GM18867 (cell line): ENCODE results near the gene MRPL10.

Experiments
- ATAC-seq: cut with Tn5 transposase; IDR thresholded peaks from one replicate; pipeline ENCODE4 v1.9.1; 2021; ENCODE audit warnings: mild to moderate bottlenecking, moderate library complexity; ENCODE audit not compliant: unreplicated experiment

Gene MRPL10

DNA sequence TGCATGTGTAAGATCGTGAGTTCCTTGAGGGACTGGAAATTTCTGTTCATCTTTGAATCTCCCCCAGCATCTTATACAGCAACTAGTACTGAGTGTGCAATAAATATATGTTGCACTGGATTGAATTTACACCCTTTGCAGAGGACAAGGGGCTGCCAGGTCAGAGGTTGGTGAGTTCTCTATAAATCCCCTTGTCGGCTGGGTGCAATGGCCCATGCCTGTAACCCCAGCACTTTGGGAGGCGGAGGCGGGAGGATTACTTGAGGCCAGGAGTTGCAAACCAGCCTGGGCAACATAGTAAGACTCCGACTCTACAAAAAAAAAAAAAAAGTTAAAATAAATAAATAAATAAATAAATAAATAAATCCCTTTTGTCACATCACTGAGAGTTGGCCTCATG lies 29.0 kb upstream of the MRPL10 start:
- no peak for ATAC-seq

DNA sequence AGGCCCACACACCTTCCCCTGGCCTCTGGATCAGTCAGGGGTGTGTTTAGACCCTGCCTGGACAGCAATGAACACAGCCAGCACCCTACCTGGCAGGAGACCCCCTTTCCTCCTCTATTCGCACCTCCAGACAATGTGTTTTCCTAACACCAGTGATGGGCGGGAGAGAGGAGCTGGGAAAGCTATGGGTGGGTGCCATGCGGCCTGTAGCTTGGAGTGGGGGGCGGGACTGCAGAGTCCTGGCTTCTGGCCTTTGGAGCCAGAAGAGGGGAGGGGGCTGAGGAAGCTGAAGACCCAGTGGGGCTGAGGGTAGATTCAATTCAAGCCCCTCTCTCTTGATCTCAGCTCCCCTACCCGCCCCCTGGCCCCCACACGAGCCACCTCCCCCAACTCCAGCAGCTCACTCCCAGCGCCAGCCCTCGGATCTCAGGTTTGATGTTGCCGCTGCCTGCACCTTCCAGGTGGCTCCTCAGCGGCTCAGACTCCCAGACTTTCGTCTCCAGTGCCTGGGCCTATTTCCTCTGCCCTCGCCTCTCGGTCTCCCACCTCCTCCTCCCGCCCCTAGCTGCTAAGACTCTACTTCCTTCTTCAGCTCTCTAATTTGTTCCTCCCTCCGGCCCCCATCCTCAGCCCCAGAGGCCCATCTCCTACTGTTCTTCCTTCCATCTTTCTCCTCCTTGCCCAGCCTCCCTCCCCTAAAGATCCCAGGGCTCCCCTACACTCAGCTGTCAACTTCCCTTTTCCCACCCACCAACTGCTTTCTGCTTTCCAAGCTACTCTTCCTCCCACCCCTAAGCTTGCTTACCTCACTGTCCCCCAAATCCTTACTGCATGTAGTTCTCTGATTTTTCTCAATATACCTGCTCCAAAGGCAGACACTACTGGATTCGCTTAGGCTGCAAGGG lies 26.5 kb upstream of the MRPL10 start:
- no peak for ATAC-seq

DNA sequence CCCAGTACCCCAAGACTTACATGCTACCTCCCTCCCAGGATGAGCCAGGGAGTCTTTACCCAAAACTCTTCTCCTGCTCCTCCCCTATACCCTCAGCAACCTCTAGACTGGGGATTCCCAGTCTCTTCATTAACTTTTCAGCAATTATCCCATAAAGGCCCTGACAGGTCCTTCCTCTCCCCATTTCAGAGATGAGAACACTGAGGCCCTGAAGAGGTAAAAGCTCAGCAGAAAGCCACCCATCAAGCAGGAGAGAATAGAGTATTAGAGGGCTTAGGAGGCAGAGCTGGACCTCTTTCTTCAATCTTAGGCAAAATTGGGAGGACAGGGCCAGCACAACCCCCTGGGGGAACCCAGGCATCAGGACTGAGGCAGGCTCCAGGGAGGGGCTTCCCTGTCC lies 25.5 kb upstream of the MRPL10 start:
- ATAC-seq, result no peak

- ATAC-seq, result no peak
Measured at GRCh38 chr17:47855737-47856136, 24.4 kb upstream of the MRPL10 start.

DNA sequence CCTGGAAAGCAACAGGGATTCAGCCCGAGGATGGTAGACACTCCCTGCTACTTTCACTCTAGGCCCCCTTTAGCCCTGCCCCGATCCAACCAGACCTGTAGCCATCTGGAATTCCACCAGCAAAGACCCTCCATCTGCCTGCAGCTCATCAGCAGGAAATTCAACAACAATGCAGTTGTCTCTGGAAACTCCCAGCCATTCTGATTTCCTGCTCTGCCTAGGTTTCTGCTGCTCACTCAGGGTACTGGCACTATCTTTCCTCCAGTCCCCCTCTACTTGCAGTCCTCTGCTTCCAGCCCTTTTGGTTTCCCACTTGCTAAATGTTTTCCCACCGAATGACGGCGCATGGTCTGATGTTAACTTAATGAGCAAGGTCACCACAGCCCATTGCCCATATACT lies 22.3 kb upstream of the MRPL10 start:
- no peak for ATAC-seq

GRCh38 chr17:47852113-47852949 lies 21.0 kb upstream of the MRPL10 start:
- ATAC-seq, result no peak

DNA sequence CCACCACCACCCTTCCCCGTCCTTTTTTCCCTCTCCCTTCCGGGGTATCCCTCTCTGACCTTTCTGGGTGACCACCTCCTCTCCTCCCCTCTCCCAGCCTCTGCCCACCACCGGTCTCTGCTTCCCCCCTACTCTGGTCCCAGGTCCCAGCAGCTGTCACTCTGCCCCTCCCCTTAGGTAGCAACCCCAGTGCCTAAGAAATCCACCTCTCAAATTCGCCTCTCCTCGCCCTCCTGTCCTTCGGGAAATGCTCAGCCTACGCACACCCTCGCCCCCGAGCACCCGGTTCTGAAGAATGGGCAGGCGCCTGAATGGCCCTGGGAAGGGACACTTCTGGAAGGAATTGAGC lies 20.4 kb upstream of the MRPL10 start:
- no peak for ATAC-seq

GRCh38 chr17:47850692-47851573 lies 19.6 kb upstream of the MRPL10 start, which contains the start of gene SP6:
TSS of gene SP6 (minus strand) at chr17:47851163. CDS start at chr17:47848429, 2,734 bp downstream.
- ATAC-seq, result no peak

DNA sequence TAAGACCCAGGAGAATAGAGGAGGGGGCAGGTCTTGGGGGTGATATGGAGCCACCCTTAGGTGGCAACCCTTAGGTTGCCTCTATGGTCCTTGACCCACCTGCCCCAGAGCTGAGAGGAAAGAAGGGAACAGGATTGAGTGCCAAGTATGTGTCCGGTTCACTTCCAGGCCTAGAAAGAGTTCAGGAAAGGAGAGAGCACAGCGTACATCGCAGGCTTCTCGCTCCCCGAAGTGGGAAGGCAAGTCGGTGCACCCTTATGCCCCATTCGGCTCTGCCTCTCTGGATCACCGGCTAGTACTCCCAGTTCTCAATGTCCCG lies 19.0 kb upstream of the MRPL10 start:
- ATAC-seq, result no peak

- no peak for ATAC-seq
Measured at GRCh38 chr17:47848198-47848513, 16.8 kb upstream of the MRPL10 start.

DNA sequence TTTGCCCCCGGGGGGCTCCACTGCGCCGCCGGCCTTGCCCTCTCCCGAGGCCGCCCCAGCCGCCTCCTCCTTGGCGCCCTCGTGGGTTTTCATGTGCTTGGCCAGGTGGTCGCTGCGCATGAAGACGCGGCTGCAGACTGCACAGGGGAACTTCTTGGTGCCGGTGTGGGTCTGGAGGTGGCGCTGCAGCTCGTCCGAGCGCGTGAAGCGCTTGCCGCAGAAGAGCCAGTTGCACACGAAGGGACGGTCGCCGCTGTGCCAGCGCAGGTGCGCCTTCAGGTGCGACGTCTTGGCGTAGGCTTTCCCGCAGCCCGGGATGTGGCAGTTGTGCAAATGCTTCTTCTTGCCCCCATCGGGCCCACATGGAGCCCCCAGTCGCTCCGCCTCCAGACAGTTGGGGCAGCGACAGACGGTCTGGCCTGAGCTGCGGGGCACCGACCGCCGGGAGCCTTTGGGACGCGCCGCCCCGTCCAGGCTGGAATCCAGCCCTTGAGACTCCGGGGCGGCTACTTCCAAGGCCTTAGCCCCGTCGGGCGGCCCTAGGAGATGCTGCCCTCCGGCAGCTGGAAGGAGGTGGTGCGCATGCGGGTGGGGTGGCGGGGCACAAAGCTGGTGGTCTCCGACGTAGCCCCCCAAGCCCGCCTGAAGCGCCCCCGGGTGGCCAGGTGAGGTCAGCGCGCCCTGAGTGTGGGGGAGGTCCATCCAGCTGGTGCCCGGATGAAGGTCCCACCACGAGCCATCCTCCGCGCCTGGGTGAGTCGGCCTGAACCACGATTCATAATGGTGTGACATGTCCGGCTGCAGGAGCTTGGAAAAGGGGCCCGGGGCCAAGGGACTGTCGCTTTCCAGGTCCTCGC lies 16.2 kb upstream of the MRPL10 start:
- ATAC-seq, result no peak

- ATAC-seq, result no peak
Measured at GRCh38 chr17:47846716-47847340, 15.5 kb upstream of the MRPL10 start.

DNA sequence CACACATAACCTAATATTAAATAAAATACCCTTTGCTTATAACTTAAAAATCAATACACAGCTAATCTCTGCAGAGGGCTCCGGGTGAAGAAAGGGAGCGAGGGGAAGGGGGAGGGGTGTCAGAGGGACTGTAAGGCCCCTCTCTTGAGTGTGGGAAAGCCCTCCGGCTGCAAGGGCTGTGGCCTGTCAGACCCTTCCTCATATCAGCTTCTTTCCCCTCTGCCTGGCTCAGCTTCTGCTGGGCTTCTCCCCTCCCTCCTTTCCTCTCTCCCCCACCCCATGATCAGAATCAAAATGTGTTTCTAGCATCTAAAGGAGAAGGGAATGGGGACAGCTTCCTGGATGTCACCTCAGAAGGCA lies 14.4 kb upstream of the MRPL10 start:
- ATAC-seq, result no peak

DNA sequence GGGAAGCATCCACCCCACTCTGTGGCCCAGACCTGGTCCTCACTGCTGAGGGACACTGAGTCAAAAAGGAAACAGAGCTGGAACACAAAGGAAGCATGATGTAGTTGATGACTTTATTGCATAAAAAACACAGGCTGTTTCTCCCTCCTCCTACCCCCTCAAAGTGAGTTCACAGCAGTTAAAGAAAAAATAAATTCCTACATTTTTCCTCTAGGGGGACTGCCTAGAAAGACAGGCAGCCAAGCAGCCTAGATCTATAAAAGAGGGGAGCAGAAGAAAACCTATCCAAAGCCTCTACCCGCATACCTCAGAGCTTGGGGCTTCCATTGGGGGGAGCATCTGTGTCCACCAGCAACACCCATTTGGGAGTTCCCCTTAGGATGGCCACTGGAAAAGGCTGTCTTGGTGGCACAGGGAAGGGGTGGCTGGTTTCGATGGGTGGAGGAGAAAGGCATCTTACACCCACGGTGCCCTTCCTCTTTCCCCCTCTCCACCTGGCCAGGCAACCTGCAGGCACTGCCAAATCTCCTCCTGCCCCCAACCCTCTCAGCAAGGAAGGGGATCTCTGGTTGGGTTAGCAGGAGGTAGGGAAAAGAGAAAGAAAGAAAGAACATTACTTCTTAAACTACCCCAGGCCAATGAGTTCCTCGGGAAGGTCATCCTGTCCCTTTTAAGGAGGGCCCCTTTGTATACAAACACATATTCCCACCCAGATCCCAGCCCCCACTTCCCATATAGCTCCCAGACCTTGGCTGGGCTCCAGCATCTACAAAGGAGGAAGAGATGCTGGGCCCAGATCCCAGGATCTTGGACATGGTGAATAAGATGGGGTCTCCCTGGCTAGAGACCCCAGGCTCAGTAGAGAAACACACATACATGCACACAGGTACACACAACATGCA lies 13.7 kb upstream of the MRPL10 start:
- ATAC-seq, result no peak

- ATAC-seq, result no peak
Measured at GRCh38 chr17:47844227-47844626, 12.9 kb upstream of the MRPL10 start.

DNA sequence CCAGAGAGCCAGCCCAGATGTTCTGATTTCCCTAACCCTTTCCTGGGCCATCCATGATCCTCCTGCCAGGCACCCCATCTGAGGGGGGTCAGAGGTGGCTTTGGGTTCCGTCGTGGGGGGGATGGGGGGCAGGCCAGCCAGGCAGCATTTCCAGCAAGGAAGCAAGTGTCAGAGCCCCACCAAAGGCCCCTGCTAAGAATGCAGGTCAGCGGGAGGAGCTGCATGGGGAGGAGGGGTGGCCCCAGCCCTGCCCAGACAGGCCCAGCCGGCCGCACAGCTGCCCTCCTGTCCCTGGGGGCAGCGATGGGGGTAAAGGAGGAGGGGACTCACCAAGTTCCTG lies 12.0 kb upstream of the MRPL10 start:
- no peak for ATAC-seq

- no peak for ATAC-seq
Measured at GRCh38 chr17:47841488-47842291, 10.3 kb upstream of the MRPL10 start.

DNA sequence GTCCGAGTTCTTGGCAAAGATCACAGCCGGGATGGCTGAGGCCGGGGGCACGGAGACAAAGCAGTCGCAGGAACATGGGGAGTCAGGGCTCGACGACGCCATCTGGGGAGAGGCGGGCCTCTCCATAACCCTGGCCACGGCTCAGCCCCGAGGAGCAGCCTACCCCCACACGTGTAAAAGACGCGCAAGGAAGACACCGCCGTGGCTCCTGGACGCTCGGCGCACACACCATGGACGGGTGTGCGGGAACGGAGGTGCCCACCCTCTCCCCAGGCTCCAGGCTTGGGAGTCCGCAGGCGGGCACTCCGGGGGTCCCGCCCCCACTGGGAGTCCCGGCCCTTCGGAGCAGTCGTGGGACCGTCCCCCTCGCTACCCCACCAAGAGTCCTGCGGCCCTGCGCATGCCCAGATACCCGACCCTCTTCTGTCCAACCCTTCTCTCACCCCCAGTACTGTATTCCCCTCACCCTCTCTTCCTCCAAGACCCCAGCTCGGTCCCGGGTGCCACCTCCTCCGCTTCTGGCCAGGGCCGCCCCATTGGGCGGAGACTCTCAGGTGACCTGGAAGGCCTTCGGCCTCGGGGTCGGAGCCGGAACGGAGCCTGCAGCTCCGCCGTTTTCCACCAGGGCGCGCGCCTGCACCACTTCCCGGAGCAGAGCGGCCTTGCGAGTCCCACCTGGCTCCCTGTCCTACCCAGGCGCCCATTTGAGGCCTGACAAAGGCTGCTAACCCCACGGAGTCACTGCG lies 9.6 kb upstream of the MRPL10 start, which contains the start of gene SCRN2:
Gene SCRN2, minus strand, starts transcription at position 532 of the 746 bp plus-strand sequence. Its CDS starts 430 bp downstream, at position 102.
- peak; percentile 77 for ATAC-seq
